Transverse colon (tissue), 4 donors: Measurements from ENCODE around the gene ATG16L1.

ENCODE experiments used
- POLR2AphosphoS5 ChIP-seq, 3 donors: sonication (generic); formaldehyde crosslinking; IDR thresholded peaks; one replicate each; pipeline ENCODE4 v1.6.1; 2016; ENCODE audit warnings: antibody characterized with exemption in 3 of 3
- TF ChIP-seq, protein P1 (sequence below), 5 experiments: fragments of 200-600 bp in 3 of 5; fragments of 450-650 bp in 2 of 5; sonication (generic) in 3 of 5; IDR thresholded peaks; 1 replicate in 2 of 5; 2 replicates in 3 of 5; pipeline ENCODE4 v1.5.1; 2016 to 2017; ENCODE audit warnings: antibody characterized with exemption in 5 of 5, inconsistent platforms in 3 of 5, mild to moderate bottlenecking in 2 of 5, moderate library complexity in 1 of 5

DNA sequence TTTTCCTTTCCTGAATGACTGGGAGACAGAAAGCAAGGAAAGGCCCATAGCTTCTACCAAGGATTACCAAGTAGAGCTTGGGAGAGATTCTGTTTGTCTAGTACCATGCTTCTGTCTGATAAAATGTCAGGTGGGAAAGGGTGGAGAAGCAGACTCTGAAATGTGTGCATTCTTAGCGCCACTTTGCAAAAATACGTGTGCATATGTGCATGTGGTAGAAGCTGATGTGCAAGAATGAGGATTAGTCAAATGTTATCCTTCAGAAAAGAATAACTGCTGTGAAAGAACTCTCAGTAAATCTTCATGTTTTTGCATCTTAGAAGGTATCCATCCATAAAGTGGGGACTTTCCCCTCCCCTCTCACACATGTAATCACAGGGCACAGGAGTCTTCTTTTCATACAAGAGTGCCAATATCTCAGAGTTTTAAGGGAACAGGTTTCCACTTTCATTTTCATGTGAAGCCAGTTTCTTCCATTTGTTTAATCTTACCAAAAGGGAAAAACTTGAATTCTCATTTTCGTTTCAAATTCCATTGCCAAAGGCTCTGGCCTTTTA is 87.4 kb downstream of the ATG16L1 start:
- no peak for TF ChIP-seq POLR2AphosphoS5 (IDR thresholded peaks at IDR 0.05)
- TF ChIP-seq, protein P1, sequence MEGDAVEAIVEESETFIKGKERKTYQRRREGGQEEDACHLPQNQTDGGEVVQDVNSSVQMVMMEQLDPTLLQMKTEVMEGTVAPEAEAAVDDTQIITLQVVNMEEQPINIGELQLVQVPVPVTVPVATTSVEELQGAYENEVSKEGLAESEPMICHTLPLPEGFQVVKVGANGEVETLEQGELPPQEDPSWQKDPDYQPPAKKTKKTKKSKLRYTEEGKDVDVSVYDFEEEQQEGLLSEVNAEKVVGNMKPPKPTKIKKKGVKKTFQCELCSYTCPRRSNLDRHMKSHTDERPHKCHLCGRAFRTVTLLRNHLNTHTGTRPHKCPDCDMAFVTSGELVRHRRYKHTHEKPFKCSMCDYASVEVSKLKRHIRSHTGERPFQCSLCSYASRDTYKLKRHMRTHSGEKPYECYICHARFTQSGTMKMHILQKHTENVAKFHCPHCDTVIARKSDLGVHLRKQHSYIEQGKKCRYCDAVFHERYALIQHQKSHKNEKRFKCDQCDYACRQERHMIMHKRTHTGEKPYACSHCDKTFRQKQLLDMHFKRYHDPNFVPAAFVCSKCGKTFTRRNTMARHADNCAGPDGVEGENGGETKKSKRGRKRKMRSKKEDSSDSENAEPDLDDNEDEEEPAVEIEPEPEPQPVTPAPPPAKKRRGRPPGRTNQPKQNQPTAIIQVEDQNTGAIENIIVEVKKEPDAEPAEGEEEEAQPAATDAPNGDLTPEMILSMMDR (IDR thresholded peaks at IDR 0.05) = no peak
